ENCODE results near the gene PDE4D. TPM values are rescaled to one million over a fixed set of nuclear protein-coding genes. Genes with fewer than 3 reads are reported as not detected.

The PDE4D gene
- total RNA-seq, 1 experiment from 2014 or later = 2.1 TPM

GRCh38 chr5:59503220-59503619, 390.3 kb downstream of the PDE4D start:
- Mint-ChIP-seq H3K27me3 (ENCODE audit: low read depth) (no peaks in the 10 kb centered on the region), H3K9me3 (no peaks in the 10 kb centered on the region), H3K4me3 (no peak overlapping the region), H3K27ac (no peak overlapping the region), H3K4me1 (no peaks in the 10 kb centered on the region), H3K36me3 (ENCODE audit: insufficient read depth in 1 of 3, low read depth in 3 of 3) (no peaks in the 10 kb centered on the region)
- H3K18ac ChIP-seq (ENCODE audit: insufficient read length, low read depth, low read length) = no peak overlapping the region
- no peak overlapping the region for H3K56ac ChIP-seq (ENCODE audit: insufficient read length, low read depth, low read length)
- no peak overlapping the region for H3K4me2 ChIP-seq (ENCODE audit: insufficient read depth, insufficient read length, low read length)
- no peak overlapping the region for H3K27ac ChIP-seq (ENCODE audit: insufficient read length, low read depth, low read length)
- no peak overlapping the region for H2AFZ ChIP-seq (ENCODE audit: low read length)
- H2BK20ac ChIP-seq (ENCODE audit: low read depth, low read length, poor library complexity, severe bottlenecking) = no peak overlapping the region
- H3K4me1 ChIP-seq (ENCODE audit: insufficient read depth, low read length) = no peaks in the 10 kb centered on the region
- no peak overlapping the region for H4K91ac ChIP-seq (ENCODE audit: insufficient read length, low read depth, low read length)
- no peak overlapping the region for H2BK15ac ChIP-seq (ENCODE audit: low read depth, low read length)
- no peak for TF ChIP-seq CTCF (conservative IDR thresholded peaks at IDR 0.05)
- H3K9me3 ChIP-seq (ENCODE audit: control insufficient read depth, low read depth, low read length) = no peaks in the 10 kb centered on the region
- no peaks in the 10 kb centered on the region for H3K23me2 ChIP-seq (ENCODE audit: insufficient read length, low read depth, low read length, poor library complexity, severe bottlenecking)
- WGBS (ENCODE audit: extremely low coverage, insufficient read length, low lambda C conversion rate) = no CpG with 5 or more reads among the region's 1 CpG
- no peak overlapping the region for H4K8ac ChIP-seq (replicated peaks; ENCODE audit: insufficient read length, low read depth, low read length)
- no peak overlapping the region for H2AK5ac ChIP-seq (ENCODE audit: insufficient read length, low read length)
- no peak overlapping the region for H3K14ac ChIP-seq (ENCODE audit: insufficient read depth, low read length)
- H3K79me1 ChIP-seq (ENCODE audit: insufficient read depth, low read depth, low read length, poor library complexity, severe bottlenecking) = no peaks in the 10 kb centered on the region
- no peaks in the 10 kb centered on the region for H4K20me1 ChIP-seq (ENCODE audit: control insufficient read depth, insufficient read depth, insufficient read length)
- H3K9ac ChIP-seq (ENCODE audit: extremely low read depth, insufficient read length, low read length) = no peak overlapping the region
- H3K79me2 ChIP-seq (ENCODE audit: insufficient read depth, low read length) = no peaks in the 10 kb centered on the region
- no peak overlapping the region for H2BK12ac ChIP-seq (ENCODE audit: insufficient read length, low read depth, low read length)
- no peaks in the 10 kb centered on the region for H3K27me3 ChIP-seq (ENCODE audit: insufficient read depth, low read length)
- no peak overlapping the region for H2BK5ac ChIP-seq (ENCODE audit: insufficient read length, low read length)
- H2BK120ac ChIP-seq (ENCODE audit: low read depth, low read length, poor library complexity, severe bottlenecking) = no peak overlapping the region
- H4K5ac ChIP-seq (ENCODE audit: insufficient read length, low read depth, low read length) = no peak overlapping the region
- no peak for DNase-seq
- no peak overlapping the region for H3K4ac ChIP-seq (ENCODE audit: low read depth, low read length)
- H3T11ph ChIP-seq (ENCODE audit: low read length) = no peak overlapping the region
- H3K23ac ChIP-seq (ENCODE audit: insufficient read length, low read depth, low read length) = no peak overlapping the region
